HEK293 (cell line): ENCODE measurements around the gene CAMP.

Source experiments
- CTCF ChIA-PET: fragments of 350-600 bp; formaldehyde crosslinking; extraction: SDS; loops from one replicate; lab custom pipeline; 2021; ENCODE audit warnings: antibody characterized with exemption; lab: Yijun Ruan, JAX
- POLR2A ChIA-PET: fragments of 300-600 bp; formaldehyde crosslinking; extraction: SDS; loops from one replicate; lab custom pipeline; 2020; ENCODE audit warnings: antibody characterized with exemption, inconsistent platforms; lab: Yijun Ruan, JAX
- H3K27ac ChIP-seq: fragments of 200-500 bp; sonication (Bioruptor generic); 2 replicates; pipeline ENCODE4 v1.5.1; 2014; ENCODE audit warnings: low read depth, low read length, control low read depth, inconsistent platforms; ENCODE audit errors: extremely low read depth
- H3K36me3 ChIP-seq, 2 experiments: fragments of 200-500 bp in 1 of 2; sonication (Bioruptor generic) in 1 of 2; 1 replicate in 1 of 2; 2 replicates in 1 of 2; pipeline ENCODE4 v1.5.1; 2014 to 2017; ENCODE audit warnings: inconsistent platforms in 2 of 2, low read length in 2 of 2; ENCODE audit not compliant: control insufficient read depth in 2 of 2, insufficient read depth in 1 of 2
- H3K4me1 ChIP-seq: fragments of 200-500 bp; sonication (Bioruptor generic); 2 replicates; pipeline ENCODE4 v1.5.1; 2014; ENCODE audit warnings: mild to moderate bottlenecking, low read length, inconsistent platforms; ENCODE audit not compliant: control insufficient read depth, insufficient read depth
- H3K4me3 ChIP-seq: 2 replicates; pipeline ENCODE4 v1.5.1; 2011; ENCODE audit warnings: low read depth, mild to moderate bottlenecking, control low read depth, low read length, moderate library complexity
- H3K9me3 ChIP-seq: fragments of 200-500 bp; sonication (Bioruptor generic); 2 replicates; pipeline ENCODE4 v1.5.1; 2014; ENCODE audit warnings: low read depth, low read length, inconsistent platforms; ENCODE audit not compliant: control insufficient read depth, insufficient read depth
- GLI2 ChIP-seq: fragments of 450-650 bp; formaldehyde crosslinking; IDR thresholded peaks from 2 replicates; pipeline ENCODE4; 2017; ENCODE audit warnings: missing biosample characterization, missing genetic modification characterization, low read depth, borderline replicate concordance
- HOXC10 ChIP-seq: sonication (generic); formaldehyde crosslinking; IDR thresholded peaks from 2 replicates; pipeline ENCODE4 v1.8.1; 2023; ENCODE audit warnings: mild to moderate bottlenecking, missing genetic modification reagents
- IKZF3 ChIP-seq: fragments of 450-650 bp; IDR thresholded peaks from 2 replicates; pipeline ENCODE4 v1.5.0; 2018; ENCODE audit warnings: missing biosample characterization, mild to moderate bottlenecking, missing genetic modification characterization, moderate library complexity
- KLF1 ChIP-seq: fragments of 450-650 bp; formaldehyde crosslinking; IDR thresholded peaks from 2 replicates; pipeline ENCODE4 v1.5.1; 2016; ENCODE audit warnings: missing biosample characterization, missing genetic modification characterization
- KLF17 ChIP-seq: fragments of 450-650 bp; formaldehyde crosslinking; IDR thresholded peaks from 2 replicates; pipeline ENCODE4 v1.5.1; 2016; ENCODE audit warnings: missing biosample characterization, missing genetic modification characterization
- KLF9 ChIP-seq: fragments of 450-650 bp; formaldehyde crosslinking; IDR thresholded peaks from 2 replicates; pipeline ENCODE4 v1.5.1; 2016; ENCODE audit warnings: missing biosample characterization, missing genetic modification characterization, low read depth
- PRDM1 ChIP-seq: fragments of 450-650 bp; formaldehyde crosslinking; IDR thresholded peaks from 2 replicates; pipeline ENCODE4; 2016; ENCODE audit warnings: missing biosample characterization, missing genetic modification characterization
- SP7 ChIP-seq: fragments of 450-650 bp; formaldehyde crosslinking; IDR thresholded peaks from 2 replicates; pipeline ENCODE4 v1.5.1; 2016; ENCODE audit warnings: missing biosample characterization, missing genetic modification characterization
- ZBTB6 ChIP-seq: fragments of 450-650 bp; formaldehyde crosslinking; IDR thresholded peaks from 2 replicates; pipeline ENCODE4 v1.5.1; 2017; ENCODE audit warnings: missing biosample characterization, missing genetic modification characterization
- ZFHX2 ChIP-seq: fragments of 450-650 bp; formaldehyde crosslinking; conservative IDR thresholded peaks from 2 replicates; pipeline ENCODE4 v1.5.1; 2016; ENCODE audit warnings: missing biosample characterization, missing genetic modification characterization
- ZFP41 ChIP-seq: fragments of 450-650 bp; formaldehyde crosslinking; IDR thresholded peaks from 2 replicates; pipeline ENCODE4 v1.5.1; 2016; ENCODE audit warnings: missing biosample characterization, missing genetic modification characterization, borderline replicate concordance
- ZNF175 ChIP-seq: fragments of 450-650 bp; formaldehyde crosslinking; IDR thresholded peaks from 2 replicates; pipeline ENCODE4 v1.5.1; 2016; ENCODE audit warnings: missing biosample characterization, missing genetic modification characterization
- ZNF184 ChIP-seq: fragments of 450-650 bp; IDR thresholded peaks from 2 replicates; pipeline ENCODE4 v1.5.1; 2018; ENCODE audit warnings: missing biosample characterization, mild to moderate bottlenecking, missing genetic modification characterization
- ZNF354C ChIP-seq: fragments of 450-650 bp; formaldehyde crosslinking; IDR thresholded peaks from 2 replicates; pipeline ENCODE4 v1.5.1; 2016; ENCODE audit warnings: missing biosample characterization, missing genetic modification characterization, low read depth, borderline replicate concordance
- ZNF366 ChIP-seq: fragments of 450-650 bp; formaldehyde crosslinking; conservative IDR thresholded peaks from 2 replicates; pipeline ENCODE4 v1.5.1; 2016; ENCODE audit warnings: missing biosample characterization, missing genetic modification characterization
- ZNF529 ChIP-seq: fragments of 450-650 bp; formaldehyde crosslinking; IDR thresholded peaks from 2 replicates; pipeline ENCODE4 v1.5.1; 2017; ENCODE audit warnings: missing genetic modification characterization, missing biosample characterization; ENCODE audit not compliant: insufficient replicate concordance
- ZNF555 ChIP-seq: fragments of 450-650 bp; formaldehyde crosslinking; conservative IDR thresholded peaks from 2 replicates; pipeline ENCODE4 v1.5.1; 2017; ENCODE audit warnings: missing biosample characterization, mild to moderate bottlenecking, missing genetic modification characterization, inconsistent platforms
- ZNF571 ChIP-seq: fragments of 450-650 bp; formaldehyde crosslinking; IDR thresholded peaks from 2 replicates; pipeline ENCODE4 v1.5.0; 2017; ENCODE audit warnings: missing biosample characterization, missing genetic modification characterization
- ZNF610 ChIP-seq: fragments of 450-650 bp; formaldehyde crosslinking; IDR thresholded peaks from 2 replicates; pipeline ENCODE4 v1.5.1; 2016; ENCODE audit warnings: missing biosample characterization, missing genetic modification characterization, borderline replicate concordance
- ZNF624 ChIP-seq: fragments of 450-650 bp; formaldehyde crosslinking; IDR thresholded peaks from 2 replicates; pipeline ENCODE4 v1.5.1; 2017; ENCODE audit warnings: missing biosample characterization, missing genetic modification characterization
- ZNF664 ChIP-seq: fragments of 450-650 bp; formaldehyde crosslinking; IDR thresholded peaks from 2 replicates; pipeline ENCODE4 v1.5.1; 2016; ENCODE audit warnings: missing biosample characterization, missing genetic modification characterization
- TF ChIP-seq, protein P1 (sequence below): fragments of 450-650 bp; formaldehyde crosslinking; IDR thresholded peaks from 2 replicates; pipeline ENCODE4 v1.5.1; 2016; ENCODE audit warnings: missing biosample characterization, missing genetic modification characterization
- TF ChIP-seq, protein P2 (sequence below): fragments of 450-650 bp; formaldehyde crosslinking; IDR thresholded peaks from 2 replicates; pipeline ENCODE4 v1.5.1; 2016; ENCODE audit warnings: missing biosample characterization, missing genetic modification characterization, borderline replicate concordance
- TF ChIP-seq, protein P3 (sequence below): fragments of 450-650 bp; formaldehyde crosslinking; IDR thresholded peaks from 2 replicates; pipeline ENCODE4 v1.5.1; 2016; ENCODE audit warnings: missing biosample characterization, missing genetic modification characterization

The CAMP gene

GRCh38 chr3:48215019-48215418, 8.3 kb upstream of the CAMP start (continued):
- TF ChIP-seq, protein P1, sequence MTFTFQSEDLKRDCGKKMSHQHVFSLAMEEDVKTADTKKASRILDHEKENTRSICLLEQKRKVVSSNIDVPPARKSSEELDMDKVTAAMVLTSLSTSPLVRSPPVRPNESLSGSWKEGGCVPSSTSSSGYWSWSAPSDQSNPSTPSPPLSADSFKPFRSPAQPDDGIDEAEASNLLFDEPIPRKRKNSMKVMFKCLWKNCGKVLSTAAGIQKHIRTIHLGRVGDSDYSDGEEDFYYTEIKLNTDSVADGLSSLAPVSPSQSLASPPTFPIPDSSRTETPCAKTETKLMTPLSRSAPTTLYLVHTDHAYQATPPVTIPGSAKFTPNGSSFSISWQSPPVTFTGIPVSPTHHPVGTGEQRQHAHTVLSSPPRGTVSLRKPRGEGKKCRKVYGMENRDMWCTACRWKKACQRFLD (tag by site-specific recombination) = no peak
- TF ChIP-seq, protein P2, sequence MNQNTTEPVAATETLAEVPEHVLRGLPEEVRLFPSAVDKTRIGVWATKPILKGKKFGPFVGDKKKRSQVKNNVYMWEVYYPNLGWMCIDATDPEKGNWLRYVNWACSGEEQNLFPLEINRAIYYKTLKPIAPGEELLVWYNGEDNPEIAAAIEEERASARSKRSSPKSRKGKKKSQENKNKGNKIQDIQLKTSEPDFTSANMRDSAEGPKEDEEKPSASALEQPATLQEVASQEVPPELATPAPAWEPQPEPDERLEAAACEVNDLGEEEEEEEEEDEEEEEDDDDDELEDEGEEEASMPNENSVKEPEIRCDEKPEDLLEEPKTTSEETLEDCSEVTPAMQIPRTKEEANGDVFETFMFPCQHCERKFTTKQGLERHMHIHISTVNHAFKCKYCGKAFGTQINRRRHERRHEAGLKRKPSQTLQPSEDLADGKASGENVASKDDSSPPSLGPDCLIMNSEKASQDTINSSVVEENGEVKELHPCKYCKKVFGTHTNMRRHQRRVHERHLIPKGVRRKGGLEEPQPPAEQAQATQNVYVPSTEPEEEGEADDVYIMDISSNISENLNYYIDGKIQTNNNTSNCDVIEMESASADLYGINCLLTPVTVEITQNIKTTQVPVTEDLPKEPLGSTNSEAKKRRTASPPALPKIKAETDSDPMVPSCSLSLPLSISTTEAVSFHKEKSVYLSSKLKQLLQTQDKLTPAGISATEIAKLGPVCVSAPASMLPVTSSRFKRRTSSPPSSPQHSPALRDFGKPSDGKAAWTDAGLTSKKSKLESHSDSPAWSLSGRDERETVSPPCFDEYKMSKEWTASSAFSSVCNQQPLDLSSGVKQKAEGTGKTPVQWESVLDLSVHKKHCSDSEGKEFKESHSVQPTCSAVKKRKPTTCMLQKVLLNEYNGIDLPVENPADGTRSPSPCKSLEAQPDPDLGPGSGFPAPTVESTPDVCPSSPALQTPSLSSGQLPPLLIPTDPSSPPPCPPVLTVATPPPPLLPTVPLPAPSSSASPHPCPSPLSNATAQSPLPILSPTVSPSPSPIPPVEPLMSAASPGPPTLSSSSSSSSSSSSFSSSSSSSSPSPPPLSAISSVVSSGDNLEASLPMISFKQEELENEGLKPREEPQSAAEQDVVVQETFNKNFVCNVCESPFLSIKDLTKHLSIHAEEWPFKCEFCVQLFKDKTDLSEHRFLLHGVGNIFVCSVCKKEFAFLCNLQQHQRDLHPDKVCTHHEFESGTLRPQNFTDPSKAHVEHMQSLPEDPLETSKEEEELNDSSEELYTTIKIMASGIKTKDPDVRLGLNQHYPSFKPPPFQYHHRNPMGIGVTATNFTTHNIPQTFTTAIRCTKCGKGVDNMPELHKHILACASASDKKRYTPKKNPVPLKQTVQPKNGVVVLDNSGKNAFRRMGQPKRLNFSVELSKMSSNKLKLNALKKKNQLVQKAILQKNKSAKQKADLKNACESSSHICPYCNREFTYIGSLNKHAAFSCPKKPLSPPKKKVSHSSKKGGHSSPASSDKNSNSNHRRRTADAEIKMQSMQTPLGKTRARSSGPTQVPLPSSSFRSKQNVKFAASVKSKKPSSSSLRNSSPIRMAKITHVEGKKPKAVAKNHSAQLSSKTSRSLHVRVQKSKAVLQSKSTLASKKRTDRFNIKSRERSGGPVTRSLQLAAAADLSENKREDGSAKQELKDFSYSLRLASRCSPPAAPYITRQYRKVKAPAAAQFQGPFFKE (tag by site-specific recombination) = no peak
- TF ChIP-seq ZFHX2 (tag by site-specific recombination) = no peak
- TF ChIP-seq HOXC10 (CRISPR knock-in tag) = no peak
- TF ChIP-seq ZNF610 (tag by site-specific recombination) = no peak
- no peak for TF ChIP-seq SP7
- no peak for TF ChIP-seq ZNF664 (tag by site-specific recombination)
- TF ChIP-seq ZNF529 (tag by site-specific recombination) = no peak
- TF ChIP-seq ZNF175 (tag by site-specific recombination) = no peak
- TF ChIP-seq GLI2 (tag by site-specific recombination) = no peak
- no peak for TF ChIP-seq ZBTB6 (tag by site-specific recombination)

DNA sequence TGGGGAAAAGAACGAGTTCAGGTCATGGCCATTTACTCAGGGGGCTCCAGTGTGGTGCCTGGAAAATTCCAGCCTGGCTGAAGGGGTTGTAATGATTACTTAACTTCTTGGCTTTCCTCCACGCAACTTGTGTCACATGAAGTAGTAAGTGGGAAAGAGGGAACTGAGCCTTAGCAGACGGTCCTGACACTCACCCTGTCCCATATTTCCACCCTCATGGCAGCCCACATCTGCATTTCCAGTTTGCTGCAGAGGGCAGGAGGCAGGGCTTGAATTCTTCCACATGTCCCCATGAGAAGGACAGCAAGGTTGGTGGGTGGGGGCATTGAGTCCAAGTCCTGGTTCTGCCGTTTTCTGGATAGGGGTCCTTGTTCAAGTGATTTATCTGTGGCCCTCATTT, 7.8 kb upstream of the CAMP start:
- TF ChIP-seq IKZF3 = no peak
- TF ChIP-seq ZNF366 (tag by site-specific recombination) = no peak
- TF ChIP-seq PRDM1 = no peak
- no peak for TF ChIP-seq ZNF555
- TF ChIP-seq ZFP41 (tag by site-specific recombination) = no peak
- no peak for TF ChIP-seq KLF9 (tag by site-specific recombination)
- TF ChIP-seq, protein P3, sequence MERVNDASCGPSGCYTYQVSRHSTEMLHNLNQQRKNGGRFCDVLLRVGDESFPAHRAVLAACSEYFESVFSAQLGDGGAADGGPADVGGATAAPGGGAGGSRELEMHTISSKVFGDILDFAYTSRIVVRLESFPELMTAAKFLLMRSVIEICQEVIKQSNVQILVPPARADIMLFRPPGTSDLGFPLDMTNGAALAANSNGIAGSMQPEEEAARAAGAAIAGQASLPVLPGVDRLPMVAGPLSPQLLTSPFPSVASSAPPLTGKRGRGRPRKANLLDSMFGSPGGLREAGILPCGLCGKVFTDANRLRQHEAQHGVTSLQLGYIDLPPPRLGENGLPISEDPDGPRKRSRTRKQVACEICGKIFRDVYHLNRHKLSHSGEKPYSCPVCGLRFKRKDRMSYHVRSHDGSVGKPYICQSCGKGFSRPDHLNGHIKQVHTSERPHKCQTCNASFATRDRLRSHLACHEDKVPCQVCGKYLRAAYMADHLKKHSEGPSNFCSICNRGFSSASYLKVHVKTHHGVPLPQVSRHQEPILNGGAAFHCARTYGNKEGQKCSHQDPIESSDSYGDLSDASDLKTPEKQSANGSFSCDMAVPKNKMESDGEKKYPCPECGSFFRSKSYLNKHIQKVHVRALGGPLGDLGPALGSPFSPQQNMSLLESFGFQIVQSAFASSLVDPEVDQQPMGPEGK = no peak
- no peak for TF ChIP-seq ZNF184 (tag by site-specific recombination)
- no peak for TF ChIP-seq KLF17 (tag by site-specific recombination)
- TF ChIP-seq KLF1 (tag by site-specific recombination) = no peak
- no peak for TF ChIP-seq ZNF624 (tag by site-specific recombination)
- TF ChIP-seq ZNF571 (tag by site-specific recombination) = no peak
- no peak for TF ChIP-seq ZNF354C (tag by site-specific recombination)
- no peaks in the 10 kb centered on the region for H3K4me1 ChIP-seq
- H3K27ac ChIP-seq = no peak overlapping the region
- no peak overlapping the region for H3K4me3 ChIP-seq
- no peaks in the 10 kb centered on the region for H3K9me3 ChIP-seq
- ChIA-PET POLR2A (no interaction called here), CTCF (no interaction called here)
- no peaks in the 10 kb centered on the region for H3K36me3 ChIP-seq
